ENCODE results near the gene PLCG2.
A peak's percentile ranks its signal among the peaks of the same experiment; 100 is the strongest.

PLCG2 gene

DNA sequence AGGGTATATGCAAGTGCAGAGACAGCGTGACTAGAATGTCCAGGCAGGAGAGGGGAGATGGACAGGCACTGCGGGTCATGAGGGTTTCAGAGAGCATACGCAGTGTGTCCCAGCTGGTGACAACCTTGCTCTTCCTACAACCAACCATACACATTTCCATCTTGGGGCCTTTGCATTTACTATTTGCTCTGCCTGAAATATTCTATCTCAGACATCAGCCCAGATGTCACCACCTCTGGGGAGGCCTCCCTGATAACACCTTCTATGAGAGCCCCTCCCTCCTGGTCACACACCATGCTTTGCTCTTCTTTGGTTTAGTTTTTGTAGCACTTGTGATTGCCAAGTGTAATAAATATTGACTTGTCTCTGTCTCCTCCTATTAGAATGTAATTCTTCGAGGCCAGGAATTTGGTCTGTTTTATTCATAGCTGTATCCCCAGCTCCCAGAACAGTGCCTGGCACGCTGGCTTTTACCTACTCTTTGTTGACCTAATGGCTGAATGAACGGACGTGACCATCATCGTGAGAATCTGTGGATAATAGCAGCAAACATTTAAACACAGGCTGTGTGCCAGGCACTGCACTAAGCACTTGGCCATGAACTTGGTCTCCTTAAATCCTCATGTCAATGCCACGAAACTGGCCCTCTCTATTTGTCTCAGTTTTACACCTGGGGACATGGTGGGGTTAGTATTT is 51.9 kb downstream of the PLCG2 start:
- DNase-seq (ENCODE audit: low spot score): no peak
- TF ChIP-seq, protein P1, sequence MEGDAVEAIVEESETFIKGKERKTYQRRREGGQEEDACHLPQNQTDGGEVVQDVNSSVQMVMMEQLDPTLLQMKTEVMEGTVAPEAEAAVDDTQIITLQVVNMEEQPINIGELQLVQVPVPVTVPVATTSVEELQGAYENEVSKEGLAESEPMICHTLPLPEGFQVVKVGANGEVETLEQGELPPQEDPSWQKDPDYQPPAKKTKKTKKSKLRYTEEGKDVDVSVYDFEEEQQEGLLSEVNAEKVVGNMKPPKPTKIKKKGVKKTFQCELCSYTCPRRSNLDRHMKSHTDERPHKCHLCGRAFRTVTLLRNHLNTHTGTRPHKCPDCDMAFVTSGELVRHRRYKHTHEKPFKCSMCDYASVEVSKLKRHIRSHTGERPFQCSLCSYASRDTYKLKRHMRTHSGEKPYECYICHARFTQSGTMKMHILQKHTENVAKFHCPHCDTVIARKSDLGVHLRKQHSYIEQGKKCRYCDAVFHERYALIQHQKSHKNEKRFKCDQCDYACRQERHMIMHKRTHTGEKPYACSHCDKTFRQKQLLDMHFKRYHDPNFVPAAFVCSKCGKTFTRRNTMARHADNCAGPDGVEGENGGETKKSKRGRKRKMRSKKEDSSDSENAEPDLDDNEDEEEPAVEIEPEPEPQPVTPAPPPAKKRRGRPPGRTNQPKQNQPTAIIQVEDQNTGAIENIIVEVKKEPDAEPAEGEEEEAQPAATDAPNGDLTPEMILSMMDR (IDR thresholded peaks at IDR 0.05; ENCODE audit: extremely low read depth, missing control alignments): no peak

GRCh38 chr16:81831722-81832126 is 52.6 kb downstream of the PLCG2 start:
- peak; percentile 69 for DNase-seq (ENCODE audit: low spot score)
- TF ChIP-seq, protein P1 (IDR thresholded peaks at IDR 0.05; ENCODE audit: extremely low read depth, missing control alignments): no peak

DNA sequence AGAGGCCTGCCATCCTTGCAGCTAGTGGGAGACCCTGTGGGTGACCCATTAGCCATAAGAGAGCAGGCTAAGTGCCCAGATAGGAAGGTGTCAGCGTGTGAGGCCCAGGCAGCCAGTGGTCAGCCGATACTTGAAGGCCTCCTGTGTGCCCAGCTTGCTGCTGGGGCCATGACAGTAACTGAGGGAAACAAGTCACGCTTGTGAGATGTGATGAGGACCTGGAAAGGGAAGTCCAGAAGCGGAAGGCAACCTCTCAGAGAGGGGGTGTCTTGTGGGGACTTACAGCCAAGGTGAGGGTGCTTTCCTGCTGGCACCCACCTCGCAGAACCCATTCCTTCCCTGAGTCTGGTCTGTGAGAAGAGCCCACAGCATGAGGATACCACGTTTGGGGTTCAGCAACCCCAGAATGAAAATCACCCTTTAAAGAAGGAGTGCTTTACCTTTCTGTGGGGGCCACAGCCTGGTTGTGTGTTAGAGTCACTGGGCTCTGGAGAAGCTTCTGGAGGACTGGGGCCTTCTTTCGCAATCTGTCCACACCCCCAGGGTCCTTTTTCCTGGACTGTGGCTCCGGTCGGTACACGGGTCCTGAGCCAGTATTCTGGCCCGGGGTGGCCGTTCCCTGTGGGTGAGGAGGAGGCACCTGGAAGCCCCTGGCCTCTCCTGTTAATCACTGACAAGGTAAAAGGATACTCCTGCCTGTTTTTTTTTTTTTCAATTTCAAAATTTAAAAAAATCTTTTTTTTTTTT is 53.9 kb downstream of the PLCG2 start:
- DNase-seq (ENCODE audit: low spot score): no peak
- TF ChIP-seq, protein P1 (IDR thresholded peaks at IDR 0.05; ENCODE audit: extremely low read depth, missing control alignments): no peak

- TF ChIP-seq, protein P1 (IDR thresholded peaks at IDR 0.05; ENCODE audit: extremely low read depth, missing control alignments): no peak
- no peak for DNase-seq (ENCODE audit: low spot score)
Observed at GRCh38 chr16:81833751-81834150, 54.7 kb downstream of the PLCG2 start.

GRCh38 chr16:81834868-81835267 is 55.8 kb downstream of the PLCG2 start:
- TF ChIP-seq, protein P1 (IDR thresholded peaks at IDR 0.05; ENCODE audit: extremely low read depth, missing control alignments): no peak
- DNase-seq (ENCODE audit: low spot score): no peak

- peak; percentile 42 for DNase-seq (ENCODE audit: low spot score)
Observed at GRCh38 chr16:81836279-81837054, 57.4 kb downstream of the PLCG2 start.

More at GRCh38 chr16:81836279-81837054, 57.4 kb downstream of the PLCG2 start:
- TF ChIP-seq, protein P1 (IDR thresholded peaks at IDR 0.05; ENCODE audit: extremely low read depth, missing control alignments): no peak
